ENCODE results near the gene CWH43.
A peak's percentile ranks its signal among the peaks of the same experiment; 100 is the strongest.
"Not testable (repeated sequence)": the region's sequence is repeated elsewhere in the genome, so short reads cannot be mapped to it uniquely, and the experiment has no call there.

Gene CWH43

DNA sequence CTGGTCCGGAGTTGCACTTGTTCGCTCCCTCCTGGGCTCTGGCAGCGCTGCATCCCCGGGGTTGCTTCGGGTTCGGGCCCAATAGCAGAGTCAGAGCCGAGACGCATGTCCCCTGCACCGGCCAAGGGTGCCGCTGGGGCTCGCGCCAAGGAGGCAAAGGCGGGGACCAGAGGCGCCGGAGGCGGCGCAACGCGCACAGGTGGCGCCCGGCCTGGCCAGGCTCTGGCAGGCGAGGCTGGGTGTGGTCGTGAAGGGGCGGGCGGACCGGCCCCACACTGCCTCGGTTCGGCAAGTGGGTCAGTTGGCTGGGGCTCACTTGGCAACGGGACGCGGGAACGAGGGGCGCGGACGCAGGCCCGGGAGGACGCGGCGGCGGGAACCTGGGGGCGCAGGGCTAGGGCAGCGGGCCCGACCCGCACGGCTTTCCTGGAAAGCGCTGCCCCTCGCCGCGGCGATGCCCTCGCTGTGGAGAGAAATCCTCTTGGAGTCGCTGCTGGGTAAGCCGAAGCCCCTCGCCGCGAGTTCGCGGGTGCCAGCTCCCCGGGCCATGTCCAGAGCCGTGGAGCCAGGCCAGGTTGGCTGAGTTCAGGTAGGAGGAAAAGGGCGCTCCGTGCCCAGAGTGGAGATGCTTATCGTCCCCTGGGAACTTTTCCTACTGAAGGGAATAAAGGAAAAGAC is at the start of gene CWH43:
Gene CWH43, plus strand, starts transcription at position 300 of the 678 bp plus-strand sequence. Its CDS starts 155 bp downstream, at position 455.
- no peak for DNase-seq (ENCODE audit: low spot score)

DNA sequence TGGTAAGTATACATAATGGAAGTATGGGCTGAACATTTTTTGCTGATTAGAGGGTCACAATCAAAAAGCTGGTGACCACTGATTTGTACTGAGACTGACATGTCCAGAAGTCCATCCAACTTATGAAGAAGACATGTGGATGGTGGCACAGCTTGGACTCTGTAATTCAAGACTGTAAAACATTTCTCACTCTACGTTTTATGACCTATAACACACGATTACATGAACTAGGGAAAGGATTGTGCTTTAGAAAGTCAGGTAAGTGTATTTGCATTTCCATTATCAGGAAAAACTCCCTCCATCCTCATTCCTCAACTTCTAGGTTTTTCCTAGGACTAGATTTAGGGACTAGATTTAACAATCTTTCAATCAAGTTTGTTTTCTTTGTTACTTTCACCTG is 49.0 kb upstream of the CWH43 start:
- DNase-seq (ENCODE audit: low spot score), result no peak

DNA sequence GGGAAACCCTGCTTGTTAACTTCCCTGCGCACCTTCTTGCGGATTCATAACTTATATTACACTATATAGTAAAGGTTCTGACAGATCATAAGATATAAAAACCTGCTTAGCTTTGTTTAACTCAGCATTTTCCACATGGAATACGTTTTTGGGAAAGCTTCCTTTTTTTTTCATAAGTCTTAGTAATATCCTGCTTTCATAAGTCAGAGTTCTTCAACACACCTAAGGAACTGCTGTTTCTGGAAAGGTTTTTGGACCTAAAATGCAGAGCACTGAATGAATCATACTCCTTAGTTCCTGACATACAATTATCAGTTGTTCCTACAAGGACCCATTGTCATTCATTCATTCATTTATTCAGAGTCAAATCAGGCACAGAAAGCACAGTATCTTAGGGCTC is 47.2 kb upstream of the CWH43 start:
- DNase-seq (ENCODE audit: low spot score), result no peak

DNA sequence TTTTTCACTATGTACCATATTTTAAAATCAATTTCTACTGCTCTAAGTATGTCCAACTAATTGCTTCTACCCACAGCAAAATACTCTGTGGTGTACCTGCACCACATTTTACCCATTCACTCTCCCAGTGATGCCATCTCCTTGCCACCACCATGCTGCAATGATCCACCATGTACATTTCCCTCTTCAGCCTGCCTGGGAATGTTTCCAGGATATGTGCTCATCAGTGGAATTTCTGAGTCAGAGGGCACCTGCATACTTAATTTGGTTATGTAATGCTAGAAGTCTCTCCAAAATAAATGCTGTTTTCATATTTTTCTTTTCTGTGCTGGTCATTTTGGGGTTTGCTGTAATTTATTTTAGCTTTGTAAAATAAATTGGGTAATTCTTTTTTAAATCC is 46.3 kb upstream of the CWH43 start:
- no peak for DNase-seq (ENCODE audit: low spot score)

DNA sequence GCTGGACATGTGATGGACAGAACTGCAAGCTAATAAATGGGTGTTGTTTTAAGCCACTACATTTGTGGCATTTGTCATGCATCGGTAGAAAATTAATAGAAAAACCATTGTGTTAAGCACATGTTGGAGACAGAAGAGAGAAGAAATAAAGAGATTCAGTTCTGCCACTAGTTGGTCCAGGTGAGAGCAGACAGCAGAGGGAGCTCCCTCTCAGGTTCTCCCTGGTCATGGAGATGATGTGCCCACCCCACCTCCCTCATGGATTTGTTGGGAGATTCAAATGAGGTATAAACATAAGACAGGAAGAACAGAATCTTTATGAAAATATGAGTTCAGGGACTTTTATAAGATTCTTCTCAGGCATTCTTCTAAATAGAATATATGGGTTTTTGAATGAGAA is 42.7 kb upstream of the CWH43 start:
- DNase-seq (ENCODE audit: low spot score), result no peak

DNA sequence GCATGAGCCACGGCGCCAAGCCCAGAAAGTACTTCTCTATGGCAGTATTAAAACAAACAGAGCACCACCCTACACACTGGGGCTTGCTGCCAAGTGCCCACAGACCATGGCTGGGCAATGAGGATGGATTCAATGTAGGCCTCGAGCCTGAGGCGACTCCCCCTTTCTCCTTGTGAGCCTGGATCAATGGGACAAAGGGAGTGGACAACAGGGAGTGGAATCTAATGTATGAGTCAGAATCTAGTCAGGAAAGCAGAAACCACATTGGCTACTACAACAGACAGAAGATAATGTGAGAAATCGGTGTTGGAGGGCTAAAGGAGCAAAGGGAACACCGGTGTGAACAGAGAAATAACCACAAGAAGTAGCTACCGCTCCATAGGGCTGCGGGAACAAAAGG is 41.8 kb upstream of the CWH43 start:
- no peak for DNase-seq (ENCODE audit: low spot score)

DNA sequence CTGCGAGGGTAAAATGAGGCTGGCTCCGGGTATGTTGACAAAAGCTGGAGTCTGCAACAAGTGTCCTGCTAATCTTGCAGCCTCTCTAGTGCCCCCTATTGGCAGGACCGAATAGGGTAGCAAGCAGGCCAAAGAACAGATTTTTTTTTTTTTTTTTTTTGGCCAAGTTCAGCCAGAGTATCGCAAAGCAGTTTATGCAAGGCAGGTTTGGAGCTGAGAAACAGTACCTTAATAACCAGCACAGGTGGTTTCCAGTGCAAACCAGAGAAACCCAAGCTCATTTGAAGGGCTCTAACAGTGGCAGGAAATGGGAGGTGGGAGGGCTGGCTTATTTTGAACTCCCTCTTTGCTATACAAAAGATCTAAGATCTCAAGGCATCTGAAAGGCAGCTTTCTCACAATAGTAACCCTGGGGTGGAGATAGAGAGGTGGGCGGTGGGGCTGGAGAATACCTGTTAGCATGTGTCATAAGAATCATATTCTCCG is 41.3 kb upstream of the CWH43 start:
- peak; percentile 25 for DNase-seq (ENCODE audit: low spot score)

DNA sequence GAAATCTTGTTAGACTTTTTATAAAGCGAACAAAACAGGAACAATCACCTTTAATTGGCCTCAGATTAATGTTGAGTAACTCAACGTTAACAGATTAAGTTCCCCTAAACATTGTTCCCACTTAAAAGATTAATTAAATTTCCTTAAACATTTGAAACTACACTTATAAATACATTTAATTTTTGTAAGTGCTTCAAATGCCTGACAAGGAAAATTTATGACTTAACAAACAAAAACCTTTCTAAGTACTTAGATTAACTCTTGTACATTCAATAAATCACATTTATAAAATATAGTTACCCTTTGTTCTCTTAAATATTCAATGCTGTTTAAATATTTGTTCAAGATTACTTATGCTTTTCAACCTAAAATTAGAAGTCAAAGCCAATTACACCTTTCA is 40.1 kb upstream of the CWH43 start:
- DNase-seq (ENCODE audit: low spot score), result no peak

DNA sequence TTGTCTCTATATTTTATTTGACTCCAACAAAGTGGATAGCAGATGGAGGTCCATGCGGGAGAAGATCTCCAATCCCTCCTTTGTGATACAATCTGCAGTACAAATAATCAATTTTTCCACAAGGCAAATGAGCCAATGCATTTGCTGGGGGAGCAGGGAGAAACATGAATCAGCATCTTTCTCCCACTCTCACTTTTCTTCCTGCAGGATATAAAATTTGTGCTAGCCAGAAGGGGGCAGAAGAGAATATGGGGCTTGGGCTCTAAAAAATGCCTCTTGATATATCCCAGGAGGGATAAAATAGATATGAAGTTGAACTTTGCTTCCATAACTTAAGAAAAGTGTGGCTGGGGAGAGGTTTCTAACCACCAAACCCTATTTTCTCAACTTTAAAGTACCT is 38.3 kb upstream of the CWH43 start:
- DNase-seq (ENCODE audit: low spot score), result no peak

DNA sequence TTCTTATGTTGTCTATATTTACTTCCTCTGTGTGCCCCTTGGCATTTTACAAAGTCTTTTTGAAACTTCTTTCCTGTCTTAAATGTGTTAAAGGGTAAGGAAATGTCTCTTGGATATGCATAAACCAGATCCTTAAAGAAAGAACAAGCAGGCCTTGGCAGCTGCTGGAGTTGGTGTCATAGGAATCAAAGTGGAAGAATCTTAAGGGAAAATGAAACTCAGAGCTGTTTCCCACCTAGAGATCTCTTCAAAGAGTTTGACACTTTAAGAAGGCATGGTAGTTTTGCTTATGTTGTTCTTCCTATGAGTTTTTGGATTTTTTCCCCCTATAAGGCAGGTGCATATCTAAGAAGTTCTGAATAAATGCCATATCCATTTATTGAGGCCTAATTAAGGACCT is 37.0 kb upstream of the CWH43 start:
- no peak for DNase-seq (ENCODE audit: low spot score)

DNA sequence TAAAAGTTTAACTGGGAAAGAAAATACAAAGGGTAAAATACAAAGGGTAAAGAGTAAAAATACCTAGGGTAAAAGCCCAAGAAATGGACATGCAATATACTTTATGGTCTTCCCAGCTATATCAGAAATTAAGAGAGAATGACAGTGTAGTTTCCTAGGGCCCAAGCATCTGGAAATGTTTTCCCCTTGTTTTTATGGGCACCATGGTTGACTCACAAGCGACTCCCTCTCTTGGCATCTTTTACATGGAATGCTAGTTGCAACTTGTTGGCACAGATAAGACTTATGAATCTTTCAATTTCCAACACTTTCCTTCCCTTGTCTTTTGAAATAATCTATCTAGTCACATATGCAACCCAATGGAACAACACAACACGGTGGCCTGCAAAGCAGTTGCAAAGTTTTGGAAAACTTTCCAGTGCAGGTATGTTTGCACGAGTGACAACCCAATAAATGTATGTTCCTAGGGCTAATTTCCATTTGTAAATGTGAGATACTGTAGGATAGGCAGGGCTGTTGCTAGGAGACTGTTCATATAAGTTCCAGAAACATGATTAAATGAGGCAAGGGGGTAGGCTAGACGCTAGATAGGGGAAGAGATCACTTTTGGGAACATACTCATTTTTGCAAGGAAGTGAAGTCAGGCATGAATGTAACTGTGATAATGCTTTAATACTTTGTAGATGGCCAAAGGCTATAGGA is 36.4 kb upstream of the CWH43 start:
- DNase-seq (ENCODE audit: low spot score), result no peak

DNA sequence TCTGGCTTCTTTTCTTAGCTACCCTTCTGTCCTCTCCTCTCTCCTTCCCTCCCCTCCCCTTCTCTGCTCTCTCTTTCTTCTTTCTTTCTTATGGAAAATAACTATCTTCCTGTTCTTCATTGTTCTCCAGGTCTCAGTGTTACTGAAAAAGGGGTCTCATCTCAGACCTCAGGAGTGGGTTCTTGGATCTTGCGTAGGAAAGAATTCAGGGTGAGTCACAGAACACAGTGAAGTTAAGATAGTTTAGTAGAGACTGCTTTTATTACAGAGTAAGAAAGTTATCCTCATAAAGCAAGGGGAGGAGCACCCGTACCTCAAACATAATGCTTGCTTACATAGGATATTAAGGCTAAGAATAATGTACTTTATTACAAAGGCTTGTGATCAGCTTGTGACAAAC is 31.8 kb upstream of the CWH43 start:
- DNase-seq (ENCODE audit: low spot score), result no peak

DNA sequence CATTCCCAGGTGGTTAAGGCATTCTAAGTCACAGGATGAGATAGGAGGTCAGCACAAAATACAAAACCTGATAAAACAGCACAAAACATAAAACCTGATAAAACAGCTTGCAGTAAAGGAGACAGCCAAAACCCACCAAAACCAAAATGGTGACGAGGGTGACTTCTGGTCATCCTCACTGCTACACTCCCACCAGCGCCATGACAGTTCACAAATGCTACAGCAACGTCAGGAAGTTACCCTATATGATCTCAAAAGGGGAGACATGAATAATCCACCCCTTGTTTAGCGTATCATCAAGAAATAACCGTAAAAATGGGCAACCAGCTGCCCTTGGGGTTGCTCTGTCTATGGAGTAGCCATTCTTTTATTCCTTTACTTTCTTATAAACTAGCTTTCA is 28.7 kb upstream of the CWH43 start:
- not testable (repeated sequence) for DNase-seq (ENCODE audit: low spot score)

DNA sequence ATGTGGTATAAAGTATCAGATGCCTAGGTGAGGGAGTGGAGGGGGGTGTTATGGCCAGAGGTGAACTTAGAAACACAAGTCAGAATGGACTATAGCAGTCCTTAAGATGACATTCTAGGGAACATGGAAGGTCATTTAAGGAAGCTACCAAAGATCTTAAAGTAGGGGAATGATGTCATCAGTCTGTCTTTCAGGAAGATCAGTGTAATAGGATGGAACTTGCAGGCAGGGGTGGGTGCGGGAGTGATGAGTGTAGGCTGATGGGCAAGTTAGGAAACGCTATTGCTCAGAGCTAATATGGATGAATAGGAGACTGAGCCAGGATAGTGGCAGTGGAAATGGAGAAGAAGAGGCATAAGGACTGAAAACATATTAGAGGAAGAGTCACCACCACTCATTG is 27.5 kb upstream of the CWH43 start:
- DNase-seq (ENCODE audit: low spot score), result no peak

DNA sequence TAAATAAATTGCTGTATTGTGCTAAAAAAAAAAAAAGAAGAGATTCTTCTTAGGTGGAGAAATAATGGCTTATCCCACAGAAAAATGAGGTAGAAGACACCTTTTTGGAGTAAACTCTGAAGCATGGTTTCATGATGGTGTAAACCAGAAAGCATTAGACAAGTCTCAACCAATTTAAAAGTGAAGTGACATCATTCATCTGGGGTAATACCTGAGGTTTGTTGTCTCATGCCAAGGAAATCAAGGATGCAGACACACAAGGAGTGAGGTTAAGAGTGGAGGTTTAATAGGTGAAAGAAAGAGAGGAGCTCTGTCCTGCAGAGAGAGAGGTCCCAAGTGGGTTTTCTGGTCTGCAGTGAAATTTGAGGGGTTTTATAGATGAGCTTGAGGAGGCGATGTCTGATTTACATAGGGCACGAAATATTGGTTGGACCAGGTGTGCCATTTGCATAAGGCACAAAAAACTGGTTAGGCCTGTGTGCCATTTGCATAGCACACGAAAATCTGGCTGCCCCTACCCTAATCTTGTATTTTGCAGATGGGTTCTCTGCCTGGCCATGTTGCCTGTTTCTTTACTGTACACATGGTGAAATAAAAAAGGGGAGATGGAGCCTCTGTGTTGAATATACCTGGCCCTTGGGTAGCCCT is 25.0 kb upstream of the CWH43 start:
- DNase-seq (ENCODE audit: low spot score), result no peak

DNA sequence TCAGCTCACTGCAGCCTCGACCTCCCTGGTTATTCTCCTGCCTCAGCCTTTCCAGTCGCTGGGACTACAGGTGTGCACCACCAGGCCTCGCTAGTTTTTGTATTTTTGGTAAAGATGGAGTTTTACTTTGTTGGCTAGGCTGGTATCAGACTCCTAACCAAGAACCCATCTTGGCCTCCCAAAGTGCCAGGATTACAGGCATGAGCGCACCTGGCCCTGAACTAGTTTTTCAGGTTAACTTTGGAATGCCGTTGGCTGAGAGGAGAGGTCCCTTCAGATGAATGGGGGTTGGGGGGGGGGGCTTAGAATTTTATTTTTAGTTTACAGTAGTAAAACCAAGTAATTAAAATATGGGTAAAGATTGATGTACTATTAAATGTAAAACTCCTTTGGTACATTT is 23.4 kb upstream of the CWH43 start:
- no peak for DNase-seq (ENCODE audit: low spot score)

DNA sequence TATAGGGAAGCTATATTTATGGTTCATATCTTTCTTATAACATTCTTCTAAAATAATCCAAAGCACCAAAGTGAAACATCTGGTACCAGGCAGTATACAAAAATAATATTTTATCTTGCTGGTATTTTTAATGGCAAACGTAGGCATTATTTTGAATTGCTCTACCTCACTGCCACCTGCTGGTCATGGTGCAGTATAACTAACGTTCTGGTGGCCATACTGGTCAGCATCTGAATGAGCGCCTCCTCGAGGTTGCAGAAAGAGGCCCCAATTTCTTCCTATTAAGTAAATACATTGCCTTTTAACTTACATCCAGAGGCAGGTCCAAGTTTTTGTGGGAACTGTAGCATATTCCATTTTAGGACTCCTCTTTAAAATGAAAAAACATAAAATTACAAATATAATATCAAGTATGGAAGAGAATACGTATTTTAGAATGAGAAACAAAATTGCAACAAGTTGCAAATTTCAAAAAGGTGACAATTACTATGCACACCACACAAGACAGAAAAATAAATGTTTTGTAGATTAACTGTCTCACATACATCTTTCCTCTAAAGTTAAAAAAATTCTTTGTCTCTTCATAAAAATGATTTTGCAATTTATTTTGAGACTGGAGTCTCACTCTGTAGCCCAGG is 22.9 kb upstream of the CWH43 start:
- DNase-seq (ENCODE audit: low spot score), result peak; percentile 82

DNA sequence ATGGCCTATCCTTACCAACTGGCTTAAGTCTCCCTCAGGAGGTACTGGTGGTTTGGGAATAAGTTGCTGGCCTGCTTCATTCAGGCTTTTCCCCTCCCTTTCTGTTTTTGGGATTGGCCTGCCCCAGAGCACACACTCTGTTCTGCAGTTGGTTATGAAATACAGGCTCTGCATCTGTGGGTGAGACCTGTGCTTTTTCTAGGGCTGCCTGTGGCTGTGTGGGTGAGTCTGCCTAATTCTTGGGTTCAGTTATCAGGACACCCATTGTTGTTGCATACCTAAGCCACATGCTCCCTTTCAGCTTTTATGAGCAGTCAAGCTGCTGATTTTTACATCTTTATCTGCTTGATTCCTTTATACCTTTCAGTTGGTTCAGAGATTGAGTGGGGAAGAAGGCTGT is 19.0 kb upstream of the CWH43 start:
- DNase-seq (ENCODE audit: low spot score), result no peak

DNA sequence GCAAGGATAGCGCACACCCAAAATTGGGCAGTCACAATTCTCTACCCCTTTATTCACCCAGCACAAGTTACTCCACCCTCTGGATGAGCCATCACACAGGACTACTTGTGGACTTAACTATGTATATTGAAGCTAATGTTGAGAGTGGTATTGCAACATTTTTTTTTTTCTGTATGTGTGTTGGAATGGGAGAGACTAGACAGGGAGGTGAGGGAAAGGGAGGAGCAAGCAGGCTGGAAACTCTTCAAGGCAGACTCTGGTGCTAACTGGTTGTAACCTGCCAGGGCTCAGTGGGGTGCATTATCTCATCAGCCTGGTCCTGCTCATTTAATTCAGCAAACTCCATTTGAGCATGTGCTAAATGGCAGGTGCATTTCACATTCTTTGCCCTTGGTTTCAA is 18.4 kb upstream of the CWH43 start:
- no peak for DNase-seq (ENCODE audit: low spot score)

DNA sequence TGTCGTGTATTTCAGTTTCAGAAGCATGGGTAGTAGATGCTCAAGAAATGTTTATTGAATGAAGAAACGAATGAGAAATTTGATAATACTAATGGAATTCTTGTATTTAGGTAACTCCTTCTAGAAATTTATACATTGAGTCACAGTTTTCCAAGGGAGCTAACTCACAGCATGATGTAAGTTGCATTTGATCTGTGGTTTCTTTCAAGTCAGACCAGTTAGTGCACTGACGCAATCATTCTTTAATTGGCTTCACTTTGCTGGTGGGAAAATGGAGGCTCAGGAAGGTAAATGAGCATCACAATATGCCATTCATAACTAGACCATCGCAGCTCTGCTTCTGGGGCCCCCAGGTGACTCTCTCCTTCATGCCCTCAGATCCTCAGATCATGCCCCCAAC is 17.3 kb upstream of the CWH43 start:
- DNase-seq (ENCODE audit: low spot score), result no peak

DNA sequence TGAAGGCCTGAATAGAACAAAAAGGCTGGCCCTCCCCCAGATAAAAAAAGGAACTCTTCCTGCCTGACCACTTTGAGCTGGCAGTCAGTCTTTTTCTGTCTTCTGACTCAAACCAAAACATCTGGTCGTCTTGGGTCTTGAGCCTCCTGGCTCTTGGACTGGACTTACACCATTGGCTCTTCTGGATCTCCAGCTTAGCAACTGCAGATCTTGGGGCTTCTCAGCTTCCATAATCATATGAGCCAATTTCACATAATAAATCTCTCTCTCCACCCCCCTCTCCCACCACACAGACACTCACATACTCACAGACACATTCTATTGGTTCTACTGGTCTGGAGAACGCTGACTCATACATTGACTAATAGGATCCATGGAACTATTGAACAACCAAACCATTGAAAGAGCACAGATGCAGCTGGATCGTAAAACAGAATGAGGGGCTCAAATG is 15.6 kb upstream of the CWH43 start:
- no peak for DNase-seq (ENCODE audit: low spot score)

DNA sequence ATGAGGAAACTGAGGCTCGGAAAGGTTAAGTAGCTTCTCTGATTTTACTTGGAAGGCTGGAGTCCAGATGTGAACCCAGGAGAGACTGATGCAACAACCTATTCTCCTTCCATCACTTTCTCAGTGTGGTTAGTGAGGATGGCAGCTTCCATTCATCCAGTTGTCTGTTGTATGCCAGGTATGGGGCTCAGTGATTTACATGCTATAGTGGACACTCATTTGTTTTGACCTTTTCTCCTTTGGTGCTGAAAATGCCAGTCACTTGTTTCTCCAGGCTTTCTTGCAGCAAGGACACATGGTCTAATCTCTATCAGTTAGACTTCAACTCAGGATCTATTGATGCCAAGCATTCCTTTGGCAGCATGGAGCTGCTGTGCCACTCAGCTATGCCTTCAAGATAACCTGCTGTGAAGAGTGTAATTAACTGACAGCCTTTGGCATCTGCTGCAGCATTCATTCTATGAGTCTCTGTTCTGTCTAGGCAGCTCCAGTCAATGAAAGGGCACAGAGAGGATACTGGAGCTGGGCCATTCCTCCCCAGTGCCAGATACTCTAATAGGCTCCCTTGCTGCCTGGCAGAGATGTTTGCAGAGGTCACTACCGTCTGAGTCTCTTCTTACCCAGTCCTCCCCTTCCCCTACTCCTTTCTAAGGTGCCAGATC is 11.0 kb upstream of the CWH43 start:
- DNase-seq (ENCODE audit: low spot score), result no peak
